Forelimb muscle (tissue), 1 donor: ENCODE measurements around the gene CYP2E1. TPM values are rescaled to one million over a fixed set of nuclear protein-coding genes. Genes with fewer than 3 reads are reported as not detected.
"Not testable (repeated sequence)": the region's sequence is repeated elsewhere in the genome, so short reads cannot be mapped to it uniquely, and the experiment has no call there.

Experiments
- DNase-seq: peaks from one replicate; pipeline ENCODE4 v3.0.0-alpha.2; 2013; ENCODE audit warnings: low read depth
- polyA plus RNA-seq: library from polyadenylated mRNA; unstranded; fragments of 120-200 nt; gene quantifications from one replicate; pipeline ENCODE4 v1.2.1, GENCODE V29; 2013; ENCODE audit not compliant: insufficient read length

The CYP2E1 gene
- polyA plus RNA-seq, 1 donor, result 1.4 TPM

GRCh38 chr10:133569801-133570200 lies 42.6 kb downstream of the CYP2E1 start:
- not testable (repeated sequence) for DNase-seq

GRCh38 chr10:133572055-133572454 lies 44.9 kb downstream of the CYP2E1 start:
- DNase-seq, result not testable (repeated sequence)

- not testable (repeated sequence) for DNase-seq
Measured at GRCh38 chr10:133573460-133573859, 46.3 kb downstream of the CYP2E1 start.

GRCh38 chr10:133577037-133577436 lies 49.9 kb downstream of the CYP2E1 start:
- not testable (repeated sequence) for DNase-seq

Other genes starting within 250 kb of the CYP2E1 start
- 40.9 TPM for gene TUBGCP2, start 218.5 kb upstream of the CYP2E1 start, polyA plus RNA-seq
- 37.4 TPM for gene ZNF511, start 218.4 kb upstream of the CYP2E1 start, polyA plus RNA-seq
- gene CALY, start 190.5 kb upstream of the CYP2E1 start, polyA plus RNA-seq, result not detected
- gene PRAP1, start 180.0 kb upstream of the CYP2E1 start, polyA plus RNA-seq, result not detected
- 4.5 TPM for gene FUOM, start 169.3 kb upstream of the CYP2E1 start, polyA plus RNA-seq
- gene ECHS1, start 154.0 kb upstream of the CYP2E1 start, polyA plus RNA-seq, result 123 TPM
- gene PAOX, start 148.1 kb upstream of the CYP2E1 start, polyA plus RNA-seq, result 2.5 TPM
- gene MTG1, start 133.2 kb upstream of the CYP2E1 start, polyA plus RNA-seq, result 43.2 TPM
- gene SPRN, start 102.7 kb upstream of the CYP2E1 start, polyA plus RNA-seq, result 4.1 TPM
- gene SCART1, start 73.4 kb upstream of the CYP2E1 start, polyA plus RNA-seq, result 1.5 TPM
- 0.59 TPM for gene SYCE1, start 38.2 kb downstream of the CYP2E1 start, polyA plus RNA-seq
- gene FRG2B, start 99.4 kb downstream of the CYP2E1 start, polyA plus RNA-seq, result not detected